ENCODE data around the gene AQP2. TPM values are rescaled to one million over a fixed set of nuclear protein-coding genes. Genes with fewer than 3 reads are reported as not detected.

The AQP2 gene
- total and polyA plus RNA-seq, 2 experiments from 2014 or later: 0.07 TPM; not detected in 1

DNA sequence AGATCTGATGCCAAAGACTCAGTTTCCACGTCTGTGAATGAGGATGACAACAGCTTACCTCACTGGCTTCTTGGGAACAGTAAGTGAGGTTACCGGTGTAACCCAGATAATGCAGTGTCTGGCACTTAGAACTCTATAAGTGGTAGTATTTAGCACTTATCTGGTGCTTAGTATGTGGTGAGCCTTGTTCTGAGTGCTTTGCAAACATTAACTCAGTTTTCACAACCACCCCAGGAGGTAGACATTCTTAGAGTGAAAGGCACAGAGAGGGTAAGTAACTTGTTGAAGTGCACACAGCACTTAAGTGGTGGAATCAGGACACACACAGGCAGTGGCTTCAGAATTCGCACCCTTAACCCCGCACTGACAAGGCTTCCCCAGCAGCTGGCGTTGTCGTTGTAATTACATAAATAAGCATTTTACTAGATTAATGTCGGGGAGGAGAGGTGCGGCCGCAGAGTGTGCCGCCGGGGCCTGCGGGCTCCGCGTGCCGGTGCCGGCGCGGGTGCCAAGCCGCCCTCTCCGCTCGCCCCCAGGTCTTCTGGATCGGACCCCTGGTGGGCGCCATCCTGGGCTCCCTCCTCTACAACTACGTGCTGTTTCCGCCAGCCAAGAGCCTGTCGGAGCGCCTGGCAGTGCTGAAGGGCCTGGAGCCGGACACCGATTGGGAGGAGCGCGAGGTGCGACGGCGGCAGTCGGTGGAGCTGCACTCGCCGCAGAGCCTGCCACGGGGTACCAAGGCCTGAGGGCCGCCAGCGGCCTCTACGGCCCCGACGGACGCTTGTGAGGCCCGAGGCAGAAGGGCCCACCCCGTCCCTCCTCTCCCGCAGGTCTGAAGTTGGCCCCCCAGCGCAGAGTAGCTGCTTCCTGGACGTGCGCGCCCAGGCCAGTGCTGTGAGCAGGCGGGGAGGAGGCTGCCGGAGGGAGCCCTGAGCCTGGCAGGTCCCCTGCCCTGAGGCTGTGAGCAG, 4.6 kb downstream of the AQP2 start:
- peak overlapping the region; percentile 47 for H3K4me3 ChIP-seq
- H3F3A ChIP-seq (replicated peaks; ENCODE audit: low read depth): no peaks in the 10 kb centered on the region
- peaks cover 54% of the 10 kb centered on the region for H3K27me3 ChIP-seq (ENCODE audit: insufficient read depth)
- no peaks in the 10 kb centered on the region for H3K79me2 ChIP-seq (replicated peaks; ENCODE audit: insufficient read depth)
- H2AFZ ChIP-seq: peak overlapping the region; percentile 94
- Mint-ChIP-seq H3K4me1 (peaks cover 22% of the 10 kb centered on the region), H3K27me3 (ENCODE audit: insufficient read depth, low read depth, poor library complexity) (peaks cover 26% of the 10 kb centered on the region), H3K9me3 (peaks cover under 1% of the 10 kb centered on the region; the same call in 2 of the 3 replicates), H3K4me3 (no peak overlapping the region), H3K27ac (no peak overlapping the region), H3K36me3 (ENCODE audit: low read depth) (no peaks in the 10 kb centered on the region)
- H3K27ac ChIP-seq (ENCODE audit: low read depth): no peak overlapping the region
- H4K20me1 ChIP-seq (replicated peaks; ENCODE audit: insufficient read depth): no peaks in the 10 kb centered on the region
- H3K4me2 ChIP-seq: peak overlapping the region; percentile 80
- peaks cover 29% of the 10 kb centered on the region for H3K4me1 ChIP-seq (ENCODE audit: insufficient read depth)
- no peaks in the 10 kb centered on the region for H3K9me2 ChIP-seq (ENCODE audit: insufficient read depth)
- peak; percentile 78 for DNase-seq (ENCODE audit: low spot score)
- ATAC-seq: peak; percentile 80
- no peaks in the 10 kb centered on the region for H3K36me3 ChIP-seq (ENCODE audit: insufficient read depth)
- no peak for TF ChIP-seq EZH2 (IDR thresholded peaks at IDR 0.05; ENCODE audit: low read depth, unreplicated experiment)
- TF ChIP-seq NANOG (IDR thresholded peaks at IDR 0.05; ENCODE audit: borderline replicate concordance): no peak
- TF ChIP-seq, protein P1, sequence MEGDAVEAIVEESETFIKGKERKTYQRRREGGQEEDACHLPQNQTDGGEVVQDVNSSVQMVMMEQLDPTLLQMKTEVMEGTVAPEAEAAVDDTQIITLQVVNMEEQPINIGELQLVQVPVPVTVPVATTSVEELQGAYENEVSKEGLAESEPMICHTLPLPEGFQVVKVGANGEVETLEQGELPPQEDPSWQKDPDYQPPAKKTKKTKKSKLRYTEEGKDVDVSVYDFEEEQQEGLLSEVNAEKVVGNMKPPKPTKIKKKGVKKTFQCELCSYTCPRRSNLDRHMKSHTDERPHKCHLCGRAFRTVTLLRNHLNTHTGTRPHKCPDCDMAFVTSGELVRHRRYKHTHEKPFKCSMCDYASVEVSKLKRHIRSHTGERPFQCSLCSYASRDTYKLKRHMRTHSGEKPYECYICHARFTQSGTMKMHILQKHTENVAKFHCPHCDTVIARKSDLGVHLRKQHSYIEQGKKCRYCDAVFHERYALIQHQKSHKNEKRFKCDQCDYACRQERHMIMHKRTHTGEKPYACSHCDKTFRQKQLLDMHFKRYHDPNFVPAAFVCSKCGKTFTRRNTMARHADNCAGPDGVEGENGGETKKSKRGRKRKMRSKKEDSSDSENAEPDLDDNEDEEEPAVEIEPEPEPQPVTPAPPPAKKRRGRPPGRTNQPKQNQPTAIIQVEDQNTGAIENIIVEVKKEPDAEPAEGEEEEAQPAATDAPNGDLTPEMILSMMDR (conservative IDR thresholded peaks at IDR 0.05; ENCODE audit: low read depth in 2 of 2): 0 out of 4 replicates have a peak, but pooled peaks of 1 of the 2 experiments have one; percentile 3

DNA sequence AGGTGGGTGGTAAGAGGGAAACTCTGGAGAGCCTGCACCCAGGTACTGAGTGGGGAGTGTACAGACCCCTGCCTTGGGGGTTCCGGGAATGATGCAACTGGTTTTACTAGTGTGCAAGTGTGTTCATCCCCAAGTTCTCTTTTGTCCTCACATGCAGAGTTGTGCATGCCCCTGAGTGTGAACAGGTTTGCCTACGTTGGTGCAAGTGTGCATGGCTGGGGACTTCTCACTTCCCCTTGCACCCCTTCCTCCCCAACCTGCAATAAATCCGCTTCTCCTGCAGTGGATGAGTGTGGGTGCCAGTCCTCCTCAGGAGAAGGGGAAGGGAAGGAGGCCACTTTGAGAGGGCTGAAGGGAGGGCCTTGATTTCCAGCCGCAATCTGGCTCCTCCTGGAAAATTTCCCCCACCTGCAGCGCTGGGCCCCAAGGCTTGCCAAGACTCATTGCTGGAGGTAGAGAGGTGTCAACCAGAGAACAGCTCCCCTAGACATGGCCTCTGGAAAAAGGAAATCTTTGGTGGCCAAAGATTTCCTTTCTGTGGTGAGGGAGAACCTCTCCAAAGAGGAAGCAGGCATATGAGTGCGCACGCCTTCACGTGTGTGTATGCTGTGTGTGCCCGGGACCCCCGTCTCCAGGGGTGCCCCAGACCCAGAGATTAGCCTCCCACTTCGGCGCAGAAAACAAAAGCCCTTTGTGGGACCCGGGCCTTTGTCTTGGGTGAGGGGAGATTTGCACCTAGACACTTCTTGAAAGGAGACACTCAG, 5.5 kb downstream of the AQP2 start:
- peaks cover 64% of the 10 kb centered on the region for H3K27me3 ChIP-seq (ENCODE audit: insufficient read depth)
- H4K20me1 ChIP-seq (replicated peaks; ENCODE audit: insufficient read depth): no peaks in the 10 kb centered on the region
- Mint-ChIP-seq H3K9me3 (peaks cover 6% of the 10 kb centered on the region; the same call in 2 of the 3 replicates), H3K4me1 (peaks cover 29% of the 10 kb centered on the region), H3K36me3 (ENCODE audit: low read depth) (peaks cover 5% of the 10 kb centered on the region; the same call in 1 of the 3 replicates), H3K27me3 (ENCODE audit: insufficient read depth, low read depth, poor library complexity) (peaks cover 35% of the 10 kb centered on the region), H3K27ac (no peak overlapping the region), H3K4me3 (no peak overlapping the region)
- no peak overlapping the region for H3K27ac ChIP-seq (ENCODE audit: low read depth)
- H3K36me3 ChIP-seq (ENCODE audit: insufficient read depth): no peaks in the 10 kb centered on the region; the same call in 1 of the 2 replicates
- ATAC-seq (no peak), DNase-seq (ENCODE audit: low spot score) (no peak)
- TF ChIP-seq, protein P2, sequence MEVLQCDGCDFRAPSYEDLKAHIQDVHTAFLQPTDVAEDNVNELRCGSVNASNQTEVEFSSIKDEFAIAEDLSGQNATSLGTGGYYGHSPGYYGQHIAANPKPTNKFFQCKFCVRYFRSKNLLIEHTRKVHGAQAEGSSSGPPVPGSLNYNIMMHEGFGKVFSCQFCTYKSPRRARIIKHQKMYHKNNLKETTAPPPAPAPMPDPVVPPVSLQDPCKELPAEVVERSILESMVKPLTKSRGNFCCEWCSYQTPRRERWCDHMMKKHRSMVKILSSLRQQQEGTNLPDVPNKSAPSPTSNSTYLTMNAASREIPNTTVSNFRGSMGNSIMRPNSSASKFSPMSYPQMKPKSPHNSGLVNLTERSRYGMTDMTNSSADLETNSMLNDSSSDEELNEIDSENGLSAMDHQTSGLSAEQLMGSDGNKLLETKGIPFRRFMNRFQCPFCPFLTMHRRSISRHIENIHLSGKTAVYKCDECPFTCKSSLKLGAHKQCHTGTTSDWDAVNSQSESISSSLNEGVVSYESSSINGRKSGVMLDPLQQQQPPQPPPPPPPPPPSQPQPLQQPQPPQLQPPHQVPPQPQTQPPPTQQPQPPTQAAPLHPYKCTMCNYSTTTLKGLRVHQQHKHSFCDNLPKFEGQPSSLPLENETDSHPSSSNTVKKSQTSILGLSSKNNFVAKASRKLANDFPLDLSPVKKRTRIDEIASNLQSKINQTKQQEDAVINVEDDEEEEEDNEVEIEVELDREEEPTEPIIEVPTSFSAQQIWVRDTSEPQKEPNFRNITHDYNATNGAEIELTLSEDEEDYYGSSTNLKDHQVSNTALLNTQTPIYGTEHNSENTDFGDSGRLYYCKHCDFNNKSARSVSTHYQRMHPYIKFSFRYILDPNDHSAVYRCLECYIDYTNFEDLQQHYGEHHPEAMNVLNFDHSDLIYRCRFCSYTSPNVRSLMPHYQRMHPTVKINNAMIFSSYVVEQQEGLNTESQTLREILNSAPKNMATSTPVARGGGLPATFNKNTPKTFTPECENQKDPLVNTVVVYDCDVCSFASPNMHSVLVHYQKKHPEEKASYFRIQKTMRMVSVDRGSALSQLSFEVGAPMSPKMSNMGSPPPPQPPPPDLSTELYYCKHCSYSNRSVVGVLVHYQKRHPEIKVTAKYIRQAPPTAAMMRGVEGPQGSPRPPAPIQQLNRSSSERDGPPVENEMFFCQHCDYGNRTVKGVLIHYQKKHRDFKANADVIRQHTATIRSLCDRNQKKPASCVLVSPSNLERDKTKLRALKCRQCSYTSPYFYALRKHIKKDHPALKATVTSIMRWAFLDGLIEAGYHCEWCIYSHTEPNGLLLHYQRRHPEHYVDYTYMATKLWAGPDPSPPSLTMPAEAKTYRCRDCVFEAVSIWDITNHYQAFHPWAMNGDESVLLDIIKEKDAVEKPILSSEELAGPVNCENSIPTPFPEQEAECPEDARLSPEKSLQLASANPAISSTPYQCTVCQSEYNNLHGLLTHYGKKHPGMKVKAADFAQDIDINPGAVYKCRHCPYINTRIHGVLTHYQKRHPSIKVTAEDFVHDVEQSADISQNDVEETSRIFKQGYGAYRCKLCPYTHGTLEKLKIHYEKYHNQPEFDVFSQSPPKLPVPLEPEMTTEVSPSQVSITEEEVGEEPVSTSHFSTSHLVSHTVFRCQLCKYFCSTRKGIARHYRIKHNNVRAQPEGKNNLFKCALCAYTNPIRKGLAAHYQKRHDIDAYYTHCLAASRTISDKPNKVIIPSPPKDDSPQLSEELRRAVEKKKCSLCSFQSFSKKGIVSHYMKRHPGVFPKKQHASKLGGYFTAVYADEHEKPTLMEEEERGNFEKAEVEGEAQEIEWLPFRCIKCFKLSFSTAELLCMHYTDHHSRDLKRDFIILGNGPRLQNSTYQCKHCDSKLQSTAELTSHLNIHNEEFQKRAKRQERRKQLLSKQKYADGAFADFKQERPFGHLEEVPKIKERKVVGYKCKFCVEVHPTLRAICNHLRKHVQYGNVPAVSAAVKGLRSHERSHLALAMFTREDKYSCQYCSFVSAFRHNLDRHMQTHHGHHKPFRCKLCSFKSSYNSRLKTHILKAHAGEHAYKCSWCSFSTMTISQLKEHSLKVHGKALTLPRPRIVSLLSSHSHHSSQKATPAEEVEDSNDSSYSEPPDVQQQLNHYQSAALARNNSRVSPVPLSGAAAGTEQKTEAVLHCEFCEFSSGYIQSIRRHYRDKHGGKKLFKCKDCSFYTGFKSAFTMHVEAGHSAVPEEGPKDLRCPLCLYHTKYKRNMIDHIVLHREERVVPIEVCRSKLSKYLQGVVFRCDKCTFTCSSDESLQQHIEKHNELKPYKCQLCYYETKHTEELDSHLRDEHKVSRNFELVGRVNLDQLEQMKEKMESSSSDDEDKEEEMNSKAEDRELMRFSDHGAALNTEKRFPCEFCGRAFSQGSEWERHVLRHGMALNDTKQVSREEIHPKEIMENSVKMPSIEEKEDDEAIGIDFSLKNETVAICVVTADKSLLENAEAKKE (CRISPR knock-in tag; IDR thresholded peaks at IDR 0.05): no peak
- no peak for TF ChIP-seq EZH2 (IDR thresholded peaks at IDR 0.05; ENCODE audit: low read depth, unreplicated experiment)
- TF ChIP-seq, protein P1 (conservative IDR thresholded peaks at IDR 0.05; ENCODE audit: low read depth in 2 of 2): no peak
- H3K9me2 ChIP-seq (ENCODE audit: insufficient read depth): no peaks in the 10 kb centered on the region
- H3K4me1 ChIP-seq (ENCODE audit: insufficient read depth): peaks cover 35% of the 10 kb centered on the region
- peak overlapping the region; percentile 94 for H2AFZ ChIP-seq
- H3K4me2 ChIP-seq: peak overlapping the region; percentile 80; the same call in 1 of the 2 replicates
- H3K4me3 ChIP-seq: peak overlapping the region; percentile 47; the same call in 1 of the 2 replicates
- no peaks in the 10 kb centered on the region for H3K79me2 ChIP-seq (replicated peaks; ENCODE audit: insufficient read depth)
- no peaks in the 10 kb centered on the region for H3F3A ChIP-seq (replicated peaks; ENCODE audit: low read depth)

All from GM23338 (cell line).